ENCODE measurements around the gene TBCEL.

TBCEL gene

DNA sequence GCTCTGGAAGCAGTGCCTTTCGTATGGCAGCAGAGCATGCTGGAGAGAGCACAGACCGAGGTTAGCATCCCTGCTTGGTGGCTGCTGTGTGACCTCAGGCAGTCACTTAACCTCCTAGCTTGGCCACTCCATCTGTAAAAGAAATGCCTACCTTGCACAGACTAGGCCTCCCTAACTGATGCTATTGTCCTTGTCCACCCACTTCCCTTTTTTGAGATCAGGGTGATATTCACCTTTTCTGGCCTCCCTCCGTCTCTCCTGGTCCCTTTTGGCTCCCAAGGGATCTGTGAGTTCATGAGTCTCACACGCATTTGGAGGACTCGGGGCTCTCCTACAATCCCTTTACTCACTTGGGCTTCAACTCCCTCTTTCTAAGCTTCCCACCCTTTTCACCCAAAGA lies 114.4 kb downstream of the TBCEL start:
- DNase-seq (ENCODE audit: low read depth) = no peak

- DNase-seq (ENCODE audit: low read depth) = no peak
Measured at GRCh38 chr11:121140369-121140768, 116.5 kb downstream of the TBCEL start.

Measured in stimulated activated CD8-positive, alpha-beta memory T cell treated with anti-CD3 and anti-CD28 coated beads, Interleukin-4, amount 100 ng/mL, for 24 hours (primary cell).